ENCODE data around the gene PIAS2. TPM values are rescaled to one million over a fixed set of nuclear protein-coding genes. Genes with fewer than 3 reads are reported as not detected.

The PIAS2 gene
- total RNA-seq, 6 experiments from 2014 or later, result 8.3 to 21.8 (median 13.3) TPM

GRCh38 chr18:46892842-46893241 is 24.5 kb downstream of the PIAS2 start:
- Histone ChIP-seq H3K9me3 (peaks cover 0 to 7% (median 2%) of the 10 kb centered on the region in 4 donors), H3K27me3 (no peaks in the 10 kb centered on the region), H3K4me1 (no peaks in the 10 kb centered on the region), H3K27ac (no peak overlapping the region), H3K36me3 (peaks cover 0 to 6% (median 0%) of the 10 kb centered on the region in 4 donors), H3K4me3 (no peak overlapping the region)
- intact Hi-C loops (cut with DNase I), result no loop called here
- ATAC-seq (no peak), DNase-seq (no peak)
- WGBS (ENCODE audit: insufficient coverage, low coverage, low lambda C conversion rate, missing lambda C conversion rate), result 84% methylated on average over 1 of the region's 1 CpG
- TF ChIP-seq POLR2A (IDR thresholded peaks at IDR 0.05) (no peak), CTCF (IDR thresholded peaks at IDR 0.05) (no peak)

DNA sequence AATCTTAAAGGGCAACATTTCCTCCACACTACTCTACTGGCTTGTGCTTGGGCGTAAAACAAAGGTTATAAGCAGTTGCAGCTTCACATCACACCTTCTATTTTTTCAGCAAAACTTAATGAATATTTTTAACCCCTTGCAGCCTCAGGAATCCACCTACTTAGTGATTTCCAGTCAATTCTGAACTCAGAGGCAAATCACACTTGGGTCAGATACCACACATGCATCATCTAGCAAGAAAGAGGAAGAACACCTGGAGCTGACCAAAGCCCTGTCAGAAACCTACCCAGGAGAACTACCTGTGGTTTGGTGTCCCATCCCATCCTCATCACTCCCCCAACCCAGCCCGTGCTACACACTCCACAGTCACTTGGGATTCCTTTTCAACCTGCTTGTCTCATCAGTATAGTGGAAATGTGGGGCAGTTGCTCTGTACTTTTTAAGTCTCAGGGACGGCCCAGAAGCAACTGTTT is 25.5 kb downstream of the PIAS2 start:
- peaks cover 0 to 7% (median 2%) of the 10 kb centered on the region in 4 donors for H3K9me3 ChIP-seq
- no peak overlapping the region for H3K27ac ChIP-seq
- H3K4me1 ChIP-seq, result no peaks in the 10 kb centered on the region
- peaks cover 0 to 6% (median 0%) of the 10 kb centered on the region in 4 donors for H3K36me3 ChIP-seq
- DNase-seq (no peak), ATAC-seq (no peak)
- 83% methylated on average over 2 of the region's 3 CpGs for WGBS (ENCODE audit: insufficient coverage, low coverage, low lambda C conversion rate, missing lambda C conversion rate)
- no peaks in the 10 kb centered on the region for H3K27me3 ChIP-seq
- intact Hi-C loops (cut with DNase I), result no loop called here
- no peak overlapping the region for H3K4me3 ChIP-seq
- TF ChIP-seq POLR2A (IDR thresholded peaks at IDR 0.05) (no peak), CTCF (IDR thresholded peaks at IDR 0.05) (no peak)

- Histone ChIP-seq H3K36me3 (peaks cover 0 to 6% (median 0%) of the 10 kb centered on the region in 4 donors), H3K4me3 (no peak overlapping the region), H3K27me3 (no peaks in the 10 kb centered on the region), H3K9me3 (peaks cover 0 to 7% (median 2%) of the 10 kb centered on the region in 4 donors), H3K4me1 (no peaks in the 10 kb centered on the region), H3K27ac (no peak overlapping the region)
- 100% methylated on average over 1 of the region's 1 CpG for WGBS (ENCODE audit: insufficient coverage, low coverage, low lambda C conversion rate, missing lambda C conversion rate)
- DNase-seq, result no peak
- no peak for ATAC-seq
- TF ChIP-seq CTCF (IDR thresholded peaks at IDR 0.05) (no peak), POLR2A (IDR thresholded peaks at IDR 0.05) (no peak)
- intact Hi-C loops (cut with DNase I), result no loop called here
Observed at GRCh38 chr18:46888965-46889364, 28.3 kb downstream of the PIAS2 start.

DNA sequence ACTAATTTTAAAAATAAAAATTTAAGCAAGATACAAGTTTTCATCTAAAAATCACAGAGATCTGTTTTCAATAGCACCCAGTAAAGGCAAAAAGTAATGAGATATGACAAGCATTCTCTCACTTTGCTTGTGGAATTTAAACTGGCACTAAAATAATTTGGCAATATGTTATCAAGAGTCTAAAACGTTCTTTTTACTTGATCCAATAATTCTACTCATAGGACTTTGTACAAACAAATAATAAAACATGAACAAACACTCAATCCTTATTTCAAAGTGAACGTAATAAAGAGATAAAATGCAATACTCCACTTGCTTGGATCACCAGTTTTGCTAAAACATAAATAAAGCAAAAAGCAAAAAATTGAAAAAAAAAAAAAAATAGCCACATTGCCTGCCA is 30.4 kb downstream of the PIAS2 start:
- TF ChIP-seq POLR2A (IDR thresholded peaks at IDR 0.05), result no peak
- TF ChIP-seq CTCF (IDR thresholded peaks at IDR 0.05), result no peak
- peaks cover 0 to 7% (median 2%) of the 10 kb centered on the region in 4 donors for H3K9me3 ChIP-seq
- ATAC-seq, result no peak

DNA sequence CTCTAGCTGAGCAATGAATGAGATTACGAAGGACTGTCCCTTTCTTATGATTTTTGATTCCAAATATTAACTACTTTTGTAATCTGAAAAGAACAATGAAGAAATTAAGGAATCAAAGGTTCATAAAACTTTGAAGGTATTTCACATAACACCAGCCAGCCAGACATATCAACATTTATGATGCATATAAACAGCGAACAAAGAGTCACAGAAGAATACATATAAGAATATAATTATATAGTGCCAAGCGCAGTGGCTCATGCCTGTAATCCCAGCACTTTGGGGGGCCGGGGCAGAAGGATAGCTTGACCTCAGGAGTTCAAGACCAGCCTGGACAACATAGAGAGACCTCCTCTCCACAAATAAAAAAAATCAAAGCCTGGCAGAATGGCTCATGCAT is 34.1 kb downstream of the PIAS2 start:
- intact Hi-C loops (cut with DNase I), result no loop called here
- TF ChIP-seq CTCF (IDR thresholded peaks at IDR 0.05) (no peak), POLR2A (IDR thresholded peaks at IDR 0.05) (no peak)
- no peaks in the 10 kb centered on the region for H3K4me1 ChIP-seq
- DNase-seq (no peak), ATAC-seq (no peak)
- H3K36me3 ChIP-seq, result no peaks in the 10 kb centered on the region
- no peak overlapping the region for H3K27ac ChIP-seq
- H3K27me3 ChIP-seq, result no peaks in the 10 kb centered on the region
- 96% methylated on average over 4 of the region's 4 CpGs for WGBS (ENCODE audit: insufficient coverage, low coverage, low lambda C conversion rate, missing lambda C conversion rate)
- H3K9me3 ChIP-seq, result peaks cover 0 to 2% (median 0%) of the 10 kb centered on the region in 4 donors
- H3K4me3 ChIP-seq, result no peak overlapping the region

More for the DNA sequence above, 30.4 kb downstream of the PIAS2 start:
- no peaks in the 10 kb centered on the region for H3K27me3 ChIP-seq
- no peak overlapping the region for H3K27ac ChIP-seq
- WGBS (ENCODE audit: insufficient coverage, low coverage, low lambda C conversion rate, missing lambda C conversion rate), result 39% methylated on average over 2 of the region's 2 CpGs
- no peaks in the 10 kb centered on the region for H3K4me1 ChIP-seq
- no peak overlapping the region for H3K4me3 ChIP-seq
- peaks cover 0 to 6% (median 0%) of the 10 kb centered on the region in 4 donors for H3K36me3 ChIP-seq
- intact Hi-C loops (cut with DNase I), result no loop called here
- no peak for DNase-seq
